DOHH2 (cell line): ENCODE results near the gene HRCT1.

Experiments used
- EZH2phosphoT487 ChIP-seq: fragments of 200-600 bp; sonication (generic); IDR thresholded peaks from 2 replicates; pipeline ENCODE4 v1.6.1; 2017; ENCODE audit warnings: borderline replicate concordance, mild to moderate bottlenecking, antibody characterized with exemption, low read length, moderate library complexity, mixed read lengths
- TF ChIP-seq, protein P1 (sequence below): fragments of 200-600 bp; sonication (generic); IDR thresholded peaks from one replicate; pipeline ENCODE4 v1.5.1; 2014; ENCODE audit warnings: antibody characterized with exemption, mild to moderate bottlenecking, low read depth, low read length; ENCODE audit not compliant: poor library complexity, severe bottlenecking

- TF ChIP-seq EZH2phosphoT487, result no peak
- TF ChIP-seq, protein P1, sequence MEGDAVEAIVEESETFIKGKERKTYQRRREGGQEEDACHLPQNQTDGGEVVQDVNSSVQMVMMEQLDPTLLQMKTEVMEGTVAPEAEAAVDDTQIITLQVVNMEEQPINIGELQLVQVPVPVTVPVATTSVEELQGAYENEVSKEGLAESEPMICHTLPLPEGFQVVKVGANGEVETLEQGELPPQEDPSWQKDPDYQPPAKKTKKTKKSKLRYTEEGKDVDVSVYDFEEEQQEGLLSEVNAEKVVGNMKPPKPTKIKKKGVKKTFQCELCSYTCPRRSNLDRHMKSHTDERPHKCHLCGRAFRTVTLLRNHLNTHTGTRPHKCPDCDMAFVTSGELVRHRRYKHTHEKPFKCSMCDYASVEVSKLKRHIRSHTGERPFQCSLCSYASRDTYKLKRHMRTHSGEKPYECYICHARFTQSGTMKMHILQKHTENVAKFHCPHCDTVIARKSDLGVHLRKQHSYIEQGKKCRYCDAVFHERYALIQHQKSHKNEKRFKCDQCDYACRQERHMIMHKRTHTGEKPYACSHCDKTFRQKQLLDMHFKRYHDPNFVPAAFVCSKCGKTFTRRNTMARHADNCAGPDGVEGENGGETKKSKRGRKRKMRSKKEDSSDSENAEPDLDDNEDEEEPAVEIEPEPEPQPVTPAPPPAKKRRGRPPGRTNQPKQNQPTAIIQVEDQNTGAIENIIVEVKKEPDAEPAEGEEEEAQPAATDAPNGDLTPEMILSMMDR, result no peak
These were observed 23.0 kb upstream of the HRCT1 start for GRCh38 chr9:35882996-35883395.
